Esophagus squamous epithelium (tissue), 4 donors: ENCODE results near the gene CXCL11.

Experiments
- CTCF ChIP-seq, 6 experiments: fragments of 450-650 bp in 4 of 6; fragments of 200-600 bp in 2 of 6; sonication (generic) in 2 of 6; IDR thresholded peaks; one replicate each; pipeline ENCODE4 v1.5.1; 2016 to 2019; ENCODE audit warnings: antibody characterized with exemption in 6 of 6, mild to moderate bottlenecking in 4 of 6, moderate library complexity in 4 of 6
- POLR2A ChIP-seq, 4 donors: fragments of 450-650 bp; IDR thresholded peaks; one replicate each; pipeline ENCODE4 v1.6.1; 2017; ENCODE audit warnings: antibody characterized with exemption in 4 of 4, mild to moderate bottlenecking in 4 of 4, moderate library complexity in 3 of 4

- TF ChIP-seq CTCF (IDR thresholded peaks at IDR 0.05) (no peak), POLR2A (IDR thresholded peaks at IDR 0.05) (no peak)
These were observed 23.5 kb downstream of the CXCL11 start for GRCh38 chr4:76012388-76012801.
